H1 (cell line): ENCODE results near the gene ZDHHC8. TPM values are rescaled to one million over a fixed set of nuclear protein-coding genes. Genes with fewer than 3 reads are reported as not detected.

ENCODE experiments used
- CTCF ChIA-PET: fragments of 300-600 bp; sonication (Branson Sonifier 250); formaldehyde crosslinking; loops from one replicate; lab custom pipeline; 2021; ENCODE audit not compliant: partially characterized antibody; lab: Charles Lee
- POLR2A ChIA-PET: fragments of 300-600 bp; sonication (Branson Sonifier 250); formaldehyde crosslinking; loops from one replicate; lab custom pipeline; 2021; ENCODE audit warnings: inconsistent platforms; ENCODE audit not compliant: partially characterized antibody; lab: Charles Lee
- DNase-seq, 2 experiments: peaks; one replicate each; pipeline versions ENCODE4 v3.0.0 to v3.0.0-alpha.2; 2010 to 2022; ENCODE audit warnings: low spot score in 2 of 2, low read depth in 1 of 2, mixed read lengths in 1 of 2
- FAIRE-seq: peaks from 2 replicates; lab custom pipeline; 2011; peaks lifted over from hg19 to GRCh38; lab: Jason Lieb, UNC
- H2AFZ ChIP-seq: 2 replicates; pipeline ENCODE4 v1.8.1; 2012; ENCODE audit warnings: low read length, inconsistent platforms
- H2AK5ac ChIP-seq: 2 replicates; pipeline ENCODE4 v1.6.1; 2013; ENCODE audit warnings: low read depth, low read length
- H2BK120ac ChIP-seq: replicated peaks from 2 replicates; pipeline ENCODE3; 2013; ENCODE audit warnings: low read depth, low read length, inconsistent platforms
- H2BK12ac ChIP-seq: 2 replicates; pipeline ENCODE4 v1.6.1; 2013; ENCODE audit warnings: low read depth, low read length
- H2BK15ac ChIP-seq: 2 replicates; pipeline ENCODE4 v1.6.1; 2013; ENCODE audit warnings: low read length
- H2BK20ac ChIP-seq: 2 replicates; pipeline ENCODE4 v1.6.1; 2013; ENCODE audit warnings: low read length
- H2BK5ac ChIP-seq: 2 replicates; pipeline ENCODE4 v1.6.1; 2013; ENCODE audit warnings: low read depth, low read length
- H3K14ac ChIP-seq: 2 replicates; pipeline ENCODE4 v1.6.1; 2013; ENCODE audit warnings: inconsistent platforms; ENCODE audit not compliant: insufficient read length
- H3K18ac ChIP-seq: 2 replicates; pipeline ENCODE4 v1.6.1; 2013; ENCODE audit warnings: low read length; ENCODE audit errors: extremely low read depth
- H3K23ac ChIP-seq: 2 replicates; pipeline ENCODE4 v1.6.1; 2013; ENCODE audit warnings: inconsistent platforms; ENCODE audit not compliant: insufficient read length
- H3K23me2 ChIP-seq: 2 replicates; pipeline ENCODE4 v1.6.1; 2013; ENCODE audit warnings: low read depth, low read length
- H3K27ac ChIP-seq: 2 replicates; pipeline ENCODE4 v1.6.1; 2011; ENCODE audit warnings: low read depth, low read length, inconsistent platforms
- H3K27me3 ChIP-seq, 4 experiments: replicated peaks in 1 of 4; 1 replicate in 1 of 4; 2 replicates in 3 of 4; pipeline versions ENCODE4 v1.6.1 to v1.8.1; 2011 to 2013; ENCODE audit warnings: low read length in 3 of 4, mild to moderate bottlenecking in 3 of 4, inconsistent platforms in 2 of 4, mixed read lengths in 2 of 4, moderate library complexity in 1 of 4; ENCODE audit not compliant: control insufficient read depth in 3 of 4, insufficient read depth in 3 of 4; ENCODE audit errors: extremely low read depth in 1 of 4
- H3K36me3 ChIP-seq, 4 experiments: 2 replicates each; pipeline versions ENCODE4 v1.6.1 to v1.8.1; 2011 to 2013; ENCODE audit warnings: mild to moderate bottlenecking in 4 of 4, low read length in 3 of 4, moderate library complexity in 2 of 4, control low read depth in 1 of 4, inconsistent platforms in 1 of 4; ENCODE audit not compliant: insufficient read depth in 4 of 4, control insufficient read depth in 2 of 4
- H3K4ac ChIP-seq: replicated peaks from 2 replicates; pipeline ENCODE3; 2013; ENCODE audit warnings: low read length, low read depth, mixed read lengths, inconsistent platforms; ENCODE audit not compliant: insufficient read length
- H3K4me1 ChIP-seq, 4 experiments: replicated peaks in 1 of 4; 1 replicate in 1 of 4; 2 replicates in 3 of 4; pipeline versions ENCODE4 v1.6.1 to v1.8.1; 2011 to 2013; ENCODE audit warnings: low read length in 3 of 4, inconsistent platforms in 2 of 4, mixed read lengths in 1 of 4; ENCODE audit not compliant: insufficient read depth in 4 of 4, control insufficient read depth in 3 of 4
- H3K4me2 ChIP-seq, 2 experiments: 2 replicates each; pipeline versions ENCODE4 v1.6.1 to v1.8.1; 2011 to 2013; ENCODE audit warnings: low read depth in 2 of 2, low read length in 2 of 2, control low read depth in 1 of 2, inconsistent platforms in 1 of 2, mild to moderate bottlenecking in 1 of 2; ENCODE audit not compliant: insufficient read depth in 1 of 2
- H3K4me3 ChIP-seq, 4 experiments: fragments of 200-600, 300-600 bp in 1 of 4; sonication (generic), shearing (Covaris generic), sonication (Bioruptor Twin) in 1 of 4; 2 replicates each; pipeline versions ENCODE4 v1.5.1 to v1.8.1; 2011 to 2016; ENCODE audit warnings: low read length in 4 of 4, low read depth in 3 of 4, control low read depth in 2 of 4, inconsistent platforms in 2 of 4, mild to moderate bottlenecking in 2 of 4, mixed read lengths in 1 of 4, moderate library complexity in 1 of 4; ENCODE audit not compliant: insufficient read depth in 2 of 4; ENCODE audit errors: extremely low read depth in 1 of 4
- H3K56ac ChIP-seq: replicated peaks from 2 replicates; pipeline ENCODE3; 2013; ENCODE audit warnings: low read depth, mild to moderate bottlenecking, mixed read lengths, low read length, inconsistent platforms; ENCODE audit not compliant: insufficient read length
- H3K79me1 ChIP-seq: 2 replicates; pipeline ENCODE4 v1.6.1; 2013; ENCODE audit warnings: low read depth, low read length, control low read depth
- H3K79me2 ChIP-seq, 2 experiments: 2 replicates each; pipeline versions ENCODE4 v1.6.1 to v1.8.1; 2012 to 2013; ENCODE audit warnings: low read length in 2 of 2, mild to moderate bottlenecking in 2 of 2, inconsistent platforms in 1 of 2; ENCODE audit not compliant: insufficient read depth in 2 of 2, control insufficient read depth in 1 of 2
- H3K9ac ChIP-seq, 4 experiments: replicated peaks in 1 of 4; 1 replicate in 1 of 4; 2 replicates in 3 of 4; pipeline versions ENCODE4 v1.6.1 to v1.8.1; 2011 to 2013; ENCODE audit warnings: low read depth in 3 of 4, low read length in 3 of 4, control low read depth in 2 of 4, mild to moderate bottlenecking in 2 of 4, moderate library complexity in 2 of 4, inconsistent platforms in 1 of 4; ENCODE audit errors: extremely low read depth in 1 of 4
- H3K9me3 ChIP-seq, 2 experiments: 2 replicates each; pipeline versions ENCODE4 v1.6.1 to v1.8.1; 2012 to 2013; ENCODE audit warnings: mild to moderate bottlenecking in 2 of 2, moderate library complexity in 2 of 2, control low read depth in 1 of 2, inconsistent platforms in 1 of 2, low read depth in 1 of 2, low read length in 1 of 2, mixed read lengths in 1 of 2; ENCODE audit not compliant: insufficient read depth in 2 of 2
- H4K20me1 ChIP-seq, 2 experiments: replicated peaks in 1 of 2; 2 replicates each; pipeline versions ENCODE3 to v1.8.1; 2011 to 2013; ENCODE audit warnings: inconsistent platforms in 2 of 2, low read length in 2 of 2, mild to moderate bottlenecking in 1 of 2; ENCODE audit not compliant: insufficient read depth in 2 of 2, control insufficient read depth in 1 of 2
- H4K5ac ChIP-seq: 2 replicates; pipeline ENCODE4 v1.6.1; 2013; ENCODE audit warnings: low read length, low read depth, mixed read lengths, inconsistent platforms; ENCODE audit not compliant: insufficient read length
- H4K8ac ChIP-seq: 2 replicates; pipeline ENCODE4 v1.8.0; 2013; ENCODE audit warnings: mild to moderate bottlenecking, moderate library complexity, low read length, inconsistent platforms; ENCODE audit not compliant: insufficient read depth; ENCODE audit errors: extremely low read depth
- H4K91ac ChIP-seq: replicated peaks from 2 replicates; pipeline ENCODE3; 2013; ENCODE audit warnings: low read length, mixed read lengths, inconsistent platforms; ENCODE audit not compliant: insufficient read length
- CTCF ChIP-seq, 3 experiments: IDR thresholded peaks; 1 replicate in 2 of 3; 2 replicates in 1 of 3; pipeline versions ENCODE4 v1.5.1 to v1.6.1; 2011; ENCODE audit warnings: low read length in 3 of 3, mild to moderate bottlenecking in 3 of 3, inconsistent platforms in 2 of 3, low read depth in 1 of 3, moderate library complexity in 1 of 3; ENCODE audit not compliant: insufficient read depth in 1 of 3; ENCODE audit errors: control extremely low read depth in 1 of 3
- GTF2F1 ChIP-seq: IDR thresholded peaks from 2 replicates; pipeline ENCODE4 v1.6.1; 2012; ENCODE audit warnings: low read depth, low read length, improper control_type of control experiment, borderline replicate concordance
- JUN ChIP-seq: IDR thresholded peaks from 2 replicates; pipeline ENCODE4 v1.6.1; 2011; ENCODE audit warnings: low read depth, mild to moderate bottlenecking, improper control_type of control experiment, low read length
- JUND ChIP-seq: IDR thresholded peaks from 2 replicates; pipeline ENCODE4 v1.6.1; 2011; ENCODE audit warnings: mild to moderate bottlenecking, improper control_type of control experiment, low read length
- MAFK ChIP-seq: IDR thresholded peaks from 2 replicates; pipeline ENCODE4 v1.6.1; 2012; ENCODE audit warnings: low read depth, mild to moderate bottlenecking, improper control_type of control experiment, low read length
- POLR2AphosphoS5 ChIP-seq: IDR thresholded peaks from 2 replicates; pipeline ENCODE4 v1.6.1; 2011; ENCODE audit warnings: low read depth, low read length
- SRF ChIP-seq: IDR thresholded peaks from 2 replicates; pipeline ENCODE4 v1.6.1; 2011; ENCODE audit warnings: mild to moderate bottlenecking, low read depth, low read length, moderate library complexity
- TCF12 ChIP-seq: IDR thresholded peaks from 2 replicates; pipeline ENCODE4 v1.6.1; 2011; ENCODE audit warnings: low read depth, mild to moderate bottlenecking, low read length
- YY1 ChIP-seq: IDR thresholded peaks from 2 replicates; pipeline ENCODE4 v1.6.1; 2011; ENCODE audit warnings: low read depth, mild to moderate bottlenecking, low read length
- WGBS, 2 experiments: shearing (Covaris generic) in 1 of 2; methylation state at CpG; one replicate each; pipeline versions ENCODE4 v1.1.6 to v1.1.7; 2013 to 2015; ENCODE audit warnings: low lambda C conversion rate in 2 of 2, mixed read lengths in 2 of 2, inconsistent platforms in 1 of 2, low coverage in 1 of 2, missing lambda C conversion rate in 1 of 2; ENCODE audit not compliant: insufficient replicate concordance in 2 of 2, insufficient coverage in 1 of 2, insufficient read length in 1 of 2; ENCODE audit errors: extremely low coverage in 1 of 2, missing lambda C conversion rate in 1 of 2; 5-methylcytosine and 5-hydroxymethylcytosine counted together
- polyA plus RNA-seq, 7 experiments: library from polyadenylated mRNA; depleted of rRNA in 3 of 7; stranded (reverse) in 5 of 7; unstranded in 2 of 7; fragments of >200 nt in 5 of 7; fragments of 200-250 nt in 2 of 7; gene quantifications; 1 replicate in 5 of 7; 2 replicates in 1 of 7; 4 replicates in 1 of 7; pipeline versions ENCODE4 v1.2.1 to v1.2.3, GENCODE V29; 2011 to 2013; ENCODE audit warnings: missing spikeins in 2 of 7, mixed read lengths in 2 of 7
- total RNA-seq: library from RNA; stranded (reverse); fragmentation: NEBNext Ultra II Directional; extraction: Animal tissue kit (Norgen Biotek cat#: 25700); gene quantifications from 2 replicates; pipeline ENCODE4 v1.2.1, GENCODE V29; 2021

Gene ZDHHC8
- total and polyA plus RNA-seq, 2 of the 8 experiments (the other 6 are each of a cell fraction or from before 2014, with no cell fraction given): 18.6 to 65.6 TPM

GRCh38 chr22:20184501-20185165 is 53.0 kb downstream of the ZDHHC8 start:
- Histone ChIP-seq H3K4me1 (peaks cover 0 to 4% (median 2%) of the 10 kb centered on the region in 4 experiments; a peak in 2 of 7 replicates), H2AFZ (no peak overlapping the region), H2BK15ac (no peak overlapping the region), H3K23ac (no peak overlapping the region), H3K79me1 (no peaks in the 10 kb centered on the region), H3K9me3 (no peaks in the 10 kb centered on the region), H2BK20ac (no peak overlapping the region), H3K9ac (no peak overlapping the region), H3K27me3 (no peaks in the 10 kb centered on the region), H3K4me2 (no peak overlapping the region), H3K18ac (no peak overlapping the region; the same call in 1 of the 2 replicates), H3K23me2 (no peaks in the 10 kb centered on the region), H4K5ac (no peak overlapping the region), H3K27ac (no peak overlapping the region), H3K79me2 (no peaks in the 10 kb centered on the region), H3K4me3 (no peak overlapping the region), H2BK120ac (no peak overlapping the region), H3K36me3 (no peaks in the 10 kb centered on the region), H3K14ac (no peak overlapping the region), H4K20me1 (peaks cover 0 to 2% of the 10 kb centered on the region in 2 experiments), H2AK5ac (no peak overlapping the region), H4K91ac (peak overlapping the region; percentile 17), H3K4ac (no peak overlapping the region), H4K8ac (no peak overlapping the region), H3K56ac (no peak overlapping the region), H2BK5ac (no peak overlapping the region), H2BK12ac (no peak overlapping the region)
- FAIRE-seq: no peak
- 87% methylated on average over 17 of the region's 18 CpGs; no CpG with 5 or more reads in 1 of the 2 experiments for WGBS, 2 experiments
- ChIA-PET CTCF (interaction anchor here (1.1 to 3.0 kb wide), 10 partner anchors 9 to 63 kb away, joined by 3 to 22 read pairs (median 6); no protein-coding TSS in a partner anchor), POLR2A (no interaction called here)
- no peak for DNase-seq
- TF ChIP-seq SRF (no peak), JUND (no peak), POLR2AphosphoS5 (no peak), JUN (no peak), MAFK (no peak), GTF2F1 (no peak), TCF12 (no peak), CTCF (IDR thresholded peaks at IDR 0.05; ENCODE audit: control extremely low read depth in 1 of 3, insufficient read depth in 1 of 3, low read depth in 1 of 3, low read length in 3 of 3) (no peak), YY1 (no peak)
